Ishikawa (cell line): ENCODE results near the gene MYBPHL.

ENCODE experiments used
- CEBPB ChIP-seq: IDR thresholded peaks from 2 replicates; pipeline ENCODE4 v1.6.1; 2012
- CREB1 ChIP-seq: IDR thresholded peaks from 2 replicates; pipeline ENCODE4 v1.6.1; 2012; ENCODE audit warnings: low read depth
- EGR1 ChIP-seq: IDR thresholded peaks from 2 replicates; pipeline ENCODE4 v1.6.1; 2012
- EP300 ChIP-seq: IDR thresholded peaks from 2 replicates; pipeline ENCODE4 v1.6.1; 2012; ENCODE audit warnings: borderline replicate concordance
- FOXM1 ChIP-seq: IDR thresholded peaks from 2 replicates; pipeline ENCODE4 v1.6.1; 2012; ENCODE audit warnings: low read depth, borderline replicate concordance
- MAX ChIP-seq: IDR thresholded peaks from 2 replicates; pipeline ENCODE4 v1.6.1; 2012
- RAD21 ChIP-seq: IDR thresholded peaks from 2 replicates; pipeline ENCODE4 v1.6.1; 2012; ENCODE audit warnings: low read depth
- REST ChIP-seq: IDR thresholded peaks from 2 replicates; pipeline ENCODE4 v1.6.1; 2012; ENCODE audit warnings: low read depth, mild to moderate bottlenecking
- TAF1 ChIP-seq: IDR thresholded peaks from 2 replicates; pipeline ENCODE4 v1.6.1; 2012; ENCODE audit warnings: low read depth, mild to moderate bottlenecking
- TCF12 ChIP-seq: IDR thresholded peaks from 2 replicates; pipeline ENCODE4 v1.6.1; 2012; ENCODE audit warnings: low read depth
- TEAD4 ChIP-seq: IDR thresholded peaks from 2 replicates; pipeline ENCODE4 v1.6.1; 2012
- USF1 ChIP-seq: IDR thresholded peaks from 2 replicates; pipeline ENCODE4 v1.6.1; 2012
- YY1 ChIP-seq: IDR thresholded peaks from 2 replicates; pipeline ENCODE4 v1.6.1; 2012; ENCODE audit warnings: low read depth
- ZBTB7A ChIP-seq: IDR thresholded peaks from 2 replicates; pipeline ENCODE4 v1.6.1; 2012; ENCODE audit warnings: low read depth

- TF ChIP-seq MAX (peak; percentile 72), TCF12 (no peak), REST (no peak), RAD21 (no peak), CEBPB (no peak), EGR1 (no peak), TAF1 (0 out of 2 replicates have a peak, but pooled peaks have one; percentile 27), EP300 (no peak), FOXM1 (no peak), ZBTB7A (peak; percentile 17; the same call in 1 of the 2 replicates), USF1 (no peak), YY1 (no peak), TEAD4 (no peak), CREB1 (no peak)
Measured at GRCh38 chr1:109248797-109249629, 57.8 kb downstream of the MYBPHL start, which contains the start of gene CELSR2.
